HCT116 (cell line): ENCODE measurements around the gene MAU2. TPM values are rescaled to one million over a fixed set of nuclear protein-coding genes. Genes with fewer than 3 reads are reported as not detected.

Experiments used
- ATAC-seq: fragments of 200-7000 bp; cut with Tn5 transposase; 2 replicates; pipeline ENCODE4 v1.9.1; 2020; ENCODE audit warnings: mild to moderate bottlenecking, moderate library complexity
- BruUV-seq: library from RNA; stranded (reverse); fragments of 400-500 nt; replicated peaks from 2 replicates; lab custom pipeline; 2021; lab: Mats Ljungman, UMichigan
- CTCF ChIA-PET: fragments of 300-600 bp; sonication (Branson Sonifier 250); formaldehyde crosslinking; loops from one replicate; lab custom pipeline; 2021; ENCODE audit warnings: antibody characterized with exemption; lab: Charles Lee
- POLR2A ChIA-PET: fragments of 300-600, 350-600 bp; sonication (Branson Sonifier 250); formaldehyde crosslinking; loops from one replicate; lab custom pipeline; 2021; ENCODE audit warnings: antibody characterized with exemption; lab: Charles Lee
- RAD21 ChIA-PET, 2 experiments: fragments of 300-600 bp; sonication (Branson Sonifier 250); formaldehyde crosslinking; loops; one replicate each; lab custom pipeline; 2023; ENCODE audit warnings: low total read pairs in 2 of 2; ENCODE audit not compliant: uncharacterized antibody in 2 of 2, unreplicated experiment in 2 of 2, low non-redundant PET in 1 of 2; lab: Charles Lee
- DNase-seq: peaks from one replicate; pipeline ENCODE4 v3.0.0-alpha.2; 2010; ENCODE audit warnings: low read depth, low spot score
- H2AFZ ChIP-seq: fragments of 200-600 bp; shearing (Covaris generic), sonication (generic); 2 replicates; pipeline ENCODE4 v1.6.1; 2017; ENCODE audit warnings: low read depth, mixed run types, mixed read lengths, antibody characterized with exemption, low read length; ENCODE audit not compliant: poor library complexity, severe bottlenecking
- H3K27ac ChIP-seq: 2 replicates; pipeline ENCODE4 v1.5.1; 2012; ENCODE audit warnings: low read depth, low read length
- H3K27me3 ChIP-seq: fragments of 200-600 bp; sonication (generic); 2 replicates; pipeline ENCODE4 v1.6.1; 2016; ENCODE audit warnings: mixed run types, low read length, mixed read lengths; ENCODE audit not compliant: insufficient read depth
- H3K36me3 ChIP-seq, 2 experiments: fragments of 200-500 bp in 1 of 2; fragments of 200-600 bp in 1 of 2; sonication (Bioruptor generic) in 1 of 2; sonication (generic) in 1 of 2; 2 replicates each; pipeline versions ENCODE4 v1.5.1 to v1.6.1; 2014 to 2016; ENCODE audit warnings: low read length in 2 of 2, inconsistent platforms in 1 of 2, mixed read lengths in 1 of 2, mixed run types in 1 of 2; ENCODE audit not compliant: insufficient read depth in 2 of 2, control insufficient read depth in 1 of 2
- H3K4me1 ChIP-seq, 2 experiments: fragments of 200-600 bp in 1 of 2; sonication (generic) in 1 of 2; 2 replicates each; pipeline versions ENCODE4 v1.5.1 to v1.6.1; 2012 to 2017; ENCODE audit warnings: low read length in 2 of 2, inconsistent platforms in 1 of 2, mild to moderate bottlenecking in 1 of 2, mixed read lengths in 1 of 2, mixed run types in 1 of 2, moderate library complexity in 1 of 2; ENCODE audit not compliant: insufficient read depth in 2 of 2, control insufficient read depth in 1 of 2
- H3K4me2 ChIP-seq: fragments of 200-600 bp; sonication (generic); 2 replicates; pipeline ENCODE4 v1.6.1; 2017; ENCODE audit warnings: mixed run types, low read length, mixed read lengths
- H3K4me3 ChIP-seq, 2 experiments: fragments of 200-600 bp in 1 of 2; sonication (generic) in 1 of 2; replicated peaks in 1 of 2; 2 replicates each; pipeline ENCODE4 v1.5.1; 2011 to 2016; ENCODE audit warnings: low read length in 2 of 2, control low read depth in 1 of 2, low read depth in 1 of 2, mild to moderate bottlenecking in 1 of 2, mixed read lengths in 1 of 2, mixed run types in 1 of 2
- H3K79me2 ChIP-seq: fragments of 200-600 bp; sonication (generic); 2 replicates; pipeline ENCODE4 v1.6.1; 2017; ENCODE audit warnings: mild to moderate bottlenecking, mixed run types, low read length, moderate library complexity, mixed read lengths; ENCODE audit not compliant: insufficient read depth
- H3K9ac ChIP-seq: fragments of 200-600 bp; sonication (generic); 2 replicates; pipeline ENCODE4 v1.6.1; 2016; ENCODE audit warnings: low read length, mixed read lengths
- H3K9me2 ChIP-seq: fragments of 200-600 bp; sonication (generic), shearing (Covaris generic); 2 replicates; pipeline ENCODE4 v1.6.1; 2017; ENCODE audit warnings: mixed run types, mild to moderate bottlenecking, moderate library complexity; ENCODE audit not compliant: insufficient read depth
- H3K9me3 ChIP-seq, 2 experiments: fragments of 200-500 bp in 1 of 2; fragments of 200-600 bp in 1 of 2; sonication (Bioruptor generic) in 1 of 2; sonication (generic) in 1 of 2; 2 replicates each; pipeline ENCODE4 v1.6.1; 2014 to 2017; ENCODE audit warnings: low read length in 2 of 2, mixed read lengths in 2 of 2, inconsistent platforms in 1 of 2, low read depth in 1 of 2, mild to moderate bottlenecking in 1 of 2, mixed run types in 1 of 2, moderate library complexity in 1 of 2; ENCODE audit not compliant: control insufficient read depth in 1 of 2, insufficient read depth in 1 of 2
- H4K20me1 ChIP-seq: fragments of 200-600 bp; sonication (generic), shearing (Covaris generic); 2 replicates; pipeline ENCODE4 v1.6.1; 2017; ENCODE audit warnings: mixed run types, mild to moderate bottlenecking, moderate library complexity; ENCODE audit not compliant: insufficient read depth
- CEBPB ChIP-seq: IDR thresholded peaks from 2 replicates; pipeline ENCODE4 v1.6.1; 2012; ENCODE audit warnings: low read depth
- ELF1 ChIP-seq: IDR thresholded peaks from 2 replicates; pipeline ENCODE4 v1.6.1; 2012; ENCODE audit warnings: low read depth, borderline replicate concordance
- EZH2 ChIP-seq: fragments of 200-600 bp; sonication (generic); IDR thresholded peaks from 2 replicates; pipeline ENCODE4 v1.6.1; 2017; ENCODE audit warnings: antibody characterized with exemption, mixed run types
- FOSL1 ChIP-seq: IDR thresholded peaks from 2 replicates; pipeline ENCODE4 v1.6.1; 2012; ENCODE audit warnings: low read depth
- POLR2A ChIP-seq: IDR thresholded peaks from 2 replicates; pipeline ENCODE4 v1.7.0; 2011; ENCODE audit warnings: borderline replicate concordance; ENCODE audit not compliant: insufficient read depth, insufficient read length; ENCODE audit errors: extremely low read depth
- RAD21 ChIP-seq: IDR thresholded peaks from 2 replicates; pipeline ENCODE4 v1.6.1; 2012; ENCODE audit warnings: low read depth, mild to moderate bottlenecking
- SIN3A ChIP-seq: IDR thresholded peaks from 2 replicates; pipeline ENCODE4 v1.6.1; 2012; ENCODE audit warnings: low read depth
- YY1 ChIP-seq: IDR thresholded peaks from 2 replicates; pipeline ENCODE4 v1.6.1; 2011; ENCODE audit warnings: low read length, low read depth, moderate library complexity, mild to moderate bottlenecking; ENCODE audit not compliant: insufficient replicate concordance; ENCODE audit errors: extremely low read depth
- ZBTB33 ChIP-seq: IDR thresholded peaks from 2 replicates; pipeline ENCODE4 v1.6.1; 2011; ENCODE audit warnings: mild to moderate bottlenecking, low read length, moderate library complexity; ENCODE audit not compliant: insufficient replicate concordance; ENCODE audit errors: extremely low read depth
- ZNF274 ChIP-seq: fragments of 200-500 bp; sonication (Bioruptor generic); IDR thresholded peaks from 2 replicates; pipeline ENCODE4 v1.6.1; 2014; ENCODE audit warnings: mild to moderate bottlenecking, low read depth, low read length, inconsistent platforms
- intact Hi-C: fragments of 100-400 bp; cut with micrococcal nuclease; formaldehyde crosslinking; loops from 2 replicates; pipeline ENCODE4 v1.10.0; 2022
- total RNA-seq: library from RNA; stranded (reverse); gene quantifications from one replicate; pipeline ENCODE4 v1.2.1, GENCODE V29; 2021; ENCODE audit not compliant: unreplicated experiment

The MAU2 gene
- total RNA-seq, 1 experiment from 2014 or later: 36.2 TPM

- RAD21 ChIA-PET: no interaction called here
- Histone ChIP-seq H2AFZ (no peak overlapping the region), H3K27ac (no peak overlapping the region), H3K36me3 (peaks cover 0 to 4% of the 10 kb centered on the region in 2 experiments; a peak in 2 of 4 replicates), H3K9ac (no peak overlapping the region), H3K4me3 (no peak overlapping the region), H4K20me1 (no peaks in the 10 kb centered on the region), H3K79me2 (no peaks in the 10 kb centered on the region), H3K4me1 (no peaks in the 10 kb centered on the region), H3K27me3 (no peaks in the 10 kb centered on the region), H3K9me3 (no peaks in the 10 kb centered on the region), H3K9me2 (no peaks in the 10 kb centered on the region), H3K4me2 (no peak overlapping the region)
- no peak for TF ChIP-seq POLR2A
- TF ChIP-seq ZNF274: no peak
- no peak for TF ChIP-seq EZH2
- TF ChIP-seq ELF1: no peak
- TF ChIP-seq ZBTB33: no peak
- no peak for TF ChIP-seq SIN3A
- no peak for TF ChIP-seq CEBPB
- TF ChIP-seq FOSL1: no peak
- TF ChIP-seq RAD21: no peak
- no peak for TF ChIP-seq YY1
- CTCF ChIA-PET: interaction anchor here (2.2 kb wide), 1 partner anchor 11 kb away, joined by 5 read pairs; no protein-coding TSS in a partner anchor
- DNase-seq (no peak), ATAC-seq (no peak)
- intact Hi-C loops: no loop called here
- POLR2A ChIA-PET: no interaction called here
- no TSS peak for BruUV-seq
Measured at GRCh38 chr19:19354007-19354406, 33.4 kb downstream of the MAU2 start.
